ENCODE data around the gene ATG10. TPM values are rescaled to one million over a fixed set of nuclear protein-coding genes. Genes with fewer than 3 reads are reported as not detected.
A peak's percentile ranks its signal among the peaks of the same experiment; 100 is the strongest.

The ATG10 gene
- total and polyA plus RNA-seq, 2 of the 13 experiments (the other 11 are each of a cell fraction or from before 2014, with no cell fraction given), result 2.0 to 5.7 TPM

- TF ChIP-seq ZBTB40 (IDR thresholded peaks at IDR 0.05) (no peak), ZBTB40 (CRISPR knock-in tag; IDR thresholded peaks at IDR 0.05) (no peak), CBFB (CRISPR knock-in tag; IDR thresholded peaks at IDR 0.05) (no peak), CTCF (CRISPR knock-in tag; IDR thresholded peaks at IDR 0.05) (peak; percentile 35; the same call in 1 of the 2 replicates), SATB2 (CRISPR knock-in tag; IDR thresholded peaks at IDR 0.05) (no peak), STAG1 (CRISPR knock-in tag; IDR thresholded peaks at IDR 0.05) (peak; percentile 30; the same call in 1 of the 2 replicates), SALL2 (CRISPR knock-in tag; IDR thresholded peaks at IDR 0.05) (no peak), GTF3A (CRISPR knock-in tag; conservative IDR thresholded peaks at IDR 0.05) (no peak), ZNF569 (CRISPR knock-in tag; IDR thresholded peaks at IDR 0.05; ENCODE audit: borderline replicate concordance) (no peak)
These were observed 325.1 kb downstream of the ATG10 start (continued) for GRCh38 chr5:82296929-82297328.
